Neuronal stem cell (in vitro differentiated cells): ENCODE results near the gene PHACTR3.
"Not testable (repeated sequence)": the region's sequence is repeated elsewhere in the genome, so short reads cannot be mapped to it uniquely, and the experiment has no call there.

Experiments used
- DNase-seq: peaks from one replicate; pipeline ENCODE4 v3.0.0-alpha.2; 2013; ENCODE audit warnings: low spot score
- H2AFZ ChIP-seq: one replicate; pipeline ENCODE4 v1.6.1; 2013; ENCODE audit warnings: mild to moderate bottlenecking, low read length, inconsistent platforms
- H2AK5ac ChIP-seq: 2 replicates; pipeline ENCODE4 v1.6.1; 2013; ENCODE audit warnings: low read depth, mild to moderate bottlenecking, inconsistent platforms, low read length, moderate library complexity, mixed read lengths
- H2BK120ac ChIP-seq: 2 replicates; pipeline ENCODE4 v1.6.1; 2013; ENCODE audit warnings: low read depth, mild to moderate bottlenecking, inconsistent platforms, low read length, moderate library complexity, mixed read lengths
- H2BK12ac ChIP-seq: one replicate; pipeline ENCODE4 v1.6.1; 2013; ENCODE audit warnings: low read length, inconsistent platforms
- H2BK15ac ChIP-seq: 2 replicates; pipeline ENCODE4 v1.6.1; 2013; ENCODE audit warnings: mild to moderate bottlenecking, low read length, inconsistent platforms, mixed read lengths
- H2BK5ac ChIP-seq: one replicate; pipeline ENCODE4 v1.6.1; 2013; ENCODE audit warnings: inconsistent platforms, mild to moderate bottlenecking, low read length, moderate library complexity
- H3K14ac ChIP-seq: one replicate; pipeline ENCODE4 v1.6.1; 2013; ENCODE audit warnings: low read length, inconsistent platforms
- H3K18ac ChIP-seq: 2 replicates; pipeline ENCODE4 v1.6.1; 2013; ENCODE audit warnings: low read length, inconsistent platforms
- H3K23ac ChIP-seq: 2 replicates; pipeline ENCODE4 v1.6.1; 2013; ENCODE audit warnings: low read depth, mild to moderate bottlenecking, mixed read lengths, low read length, inconsistent platforms; ENCODE audit not compliant: poor library complexity
- H3K27ac ChIP-seq: replicated peaks from 3 replicates; pipeline ENCODE4 v1.5.1; 2013; ENCODE audit warnings: low read length, inconsistent platforms
- H3K27me3 ChIP-seq, 3 experiments: 2 replicates each; pipeline ENCODE4 v1.6.1; 2013; ENCODE audit warnings: low read length in 3 of 3, mild to moderate bottlenecking in 2 of 3, inconsistent platforms in 1 of 3, low read depth in 1 of 3, mixed read lengths in 1 of 3, moderate library complexity in 1 of 3; ENCODE audit not compliant: control insufficient read depth in 3 of 3, insufficient read depth in 3 of 3
- H3K36me3 ChIP-seq, 2 donors: replicated peaks in 1 of 2; 2 replicates each; pipeline ENCODE4 v1.6.1; 2013; ENCODE audit warnings: low read length in 2 of 2; ENCODE audit not compliant: control insufficient read depth in 2 of 2, insufficient read depth in 2 of 2
- H3K4ac ChIP-seq: 2 replicates; pipeline ENCODE4 v1.6.1; 2013; ENCODE audit warnings: inconsistent platforms, mild to moderate bottlenecking, low read length, moderate library complexity
- H3K4me1 ChIP-seq, 2 donors: 1 replicate in 1 of 2; 2 replicates in 1 of 2; pipeline ENCODE4 v1.6.1; 2013; ENCODE audit warnings: low read length in 2 of 2, low read depth in 1 of 2; ENCODE audit not compliant: control insufficient read depth in 2 of 2, insufficient read depth in 1 of 2
- H3K4me2 ChIP-seq: one replicate; pipeline ENCODE4 v1.6.1; 2013; ENCODE audit warnings: mild to moderate bottlenecking, low read length, inconsistent platforms; ENCODE audit not compliant: insufficient read depth, poor library complexity, severe bottlenecking
- H3K4me3 ChIP-seq, 2 donors: 2 replicates each; pipeline ENCODE4 v1.5.1; 2013; ENCODE audit warnings: low read length in 2 of 2, mild to moderate bottlenecking in 2 of 2, inconsistent platforms in 1 of 2, moderate library complexity in 1 of 2
- H3K79me1 ChIP-seq: one replicate; pipeline ENCODE4 v1.6.1; 2013; ENCODE audit warnings: low read depth, mild to moderate bottlenecking, inconsistent platforms, low read length, moderate library complexity
- H3K9ac ChIP-seq: one replicate; pipeline ENCODE4 v1.6.1; 2013; ENCODE audit warnings: mild to moderate bottlenecking, low read depth, low read length, inconsistent platforms; ENCODE audit not compliant: poor library complexity
- H3K9me3 ChIP-seq, 2 donors: replicated peaks in 1 of 2; 2 replicates each; pipeline versions ENCODE3 to v1.6.1; 2013; ENCODE audit warnings: low read length in 2 of 2, mild to moderate bottlenecking in 2 of 2, inconsistent platforms in 1 of 2, low read depth in 1 of 2, mixed read lengths in 1 of 2, moderate library complexity in 1 of 2; ENCODE audit not compliant: control insufficient read depth in 2 of 2, insufficient read depth in 1 of 2
- H4K8ac ChIP-seq: one replicate; pipeline ENCODE4 v1.6.1; 2013; ENCODE audit warnings: low read depth, mild to moderate bottlenecking, inconsistent platforms, low read length, moderate library complexity
- H4K91ac ChIP-seq: one replicate; pipeline ENCODE4 v1.6.1; 2013; ENCODE audit warnings: low read length, low read depth, mild to moderate bottlenecking, inconsistent platforms; ENCODE audit not compliant: poor library complexity
- WGBS, 2 donors: extraction: QIAGEN DNeasy Blood & Tissue Kit; methylation state at CpG; one replicate each; pipeline ENCODE4 v1.1.7; 2013; ENCODE audit warnings: missing lambda C conversion rate in 2 of 2, mixed read lengths in 1 of 2; ENCODE audit not compliant: insufficient read length in 2 of 2, insufficient replicate concordance in 1 of 2; ENCODE audit errors: extremely low coverage in 2 of 2; 5-methylcytosine and 5-hydroxymethylcytosine counted together

The PHACTR3 gene

GRCh38 chr20:59616306-59616705 is 12.0 kb downstream of the PHACTR3 start:
- H2AK5ac ChIP-seq = no peak overlapping the region
- H2AFZ ChIP-seq = no peak overlapping the region
- H3K79me1 ChIP-seq = no peaks in the 10 kb centered on the region
- H3K14ac ChIP-seq = no peak overlapping the region
- H3K4me2 ChIP-seq = no peak overlapping the region
- WGBS, 2 donors = no CpG with 5 or more reads among the region's 5 CpGs
- H4K91ac ChIP-seq = no peak overlapping the region
- no peak overlapping the region for H3K9ac ChIP-seq
- H3K27me3 ChIP-seq = peaks cover 0 to 7% (median 4%) of the 10 kb centered on the region in 3 experiments
- no peak overlapping the region for H3K18ac ChIP-seq
- H4K8ac ChIP-seq = no peak overlapping the region
- H2BK5ac ChIP-seq = no peak overlapping the region
- peaks cover 0 to 1% of the 10 kb centered on the region in 2 donors for H3K36me3 ChIP-seq
- no peaks in the 10 kb centered on the region for H3K4me1 ChIP-seq
- H2BK15ac ChIP-seq = no peak overlapping the region
- DNase-seq = no peak
- no peak overlapping the region for H2BK120ac ChIP-seq
- no peak overlapping the region for H3K27ac ChIP-seq
- peaks cover 0 to 2% of the 10 kb centered on the region in 2 donors for H3K9me3 ChIP-seq
- no peak overlapping the region for H3K23ac ChIP-seq
- no peak overlapping the region for H3K4ac ChIP-seq
- H3K4me3 ChIP-seq = no peak overlapping the region
- no peak overlapping the region for H2BK12ac ChIP-seq

GRCh38 chr20:59617221-59617620 is 12.9 kb downstream of the PHACTR3 start:
- Histone ChIP-seq H3K18ac (no peak overlapping the region), H3K36me3 (peaks cover 0 to 1% of the 10 kb centered on the region in 2 donors), H3K4me2 (no peak overlapping the region), H4K91ac (no peak overlapping the region), H3K79me1 (no peaks in the 10 kb centered on the region), H3K14ac (no peak overlapping the region), H3K4me3 (no peak overlapping the region), H2AFZ (no peak overlapping the region), H3K4ac (no peak overlapping the region), H3K27ac (no peak overlapping the region), H2BK15ac (no peak overlapping the region), H3K9me3 (peaks cover 0 to 4% of the 10 kb centered on the region in 2 donors), H3K4me1 (no peaks in the 10 kb centered on the region), H2BK12ac (no peak overlapping the region), H2AK5ac (no peak overlapping the region), H2BK5ac (no peak overlapping the region), H3K9ac (no peak overlapping the region), H4K8ac (no peak overlapping the region), H3K27me3 (peaks cover 0 to 9% (median 6%) of the 10 kb centered on the region in 3 experiments), H3K23ac (no peak overlapping the region), H2BK120ac (no peak overlapping the region)
- WGBS, 2 donors = no CpG with 5 or more reads among the region's 2 CpGs
- no peak for DNase-seq

GRCh38 chr20:59618131-59618530 is 13.8 kb downstream of the PHACTR3 start:
- Histone ChIP-seq H3K4me2 (no peak overlapping the region), H2BK120ac (peak overlapping the region; percentile 69), H3K9me3 (peaks cover 0 to 6% of the 10 kb centered on the region in 2 donors), H3K36me3 (peaks cover 0 to under 1% of the 10 kb centered on the region in 2 donors), H3K4me1 (no peaks in the 10 kb centered on the region), H3K79me1 (no peaks in the 10 kb centered on the region), H4K91ac (no peak overlapping the region), H3K14ac (peak overlapping the region; percentile 72), H2BK12ac (no peak overlapping the region), H2AK5ac (no peak overlapping the region), H3K9ac (no peak overlapping the region), H3K18ac (no peak overlapping the region), H2BK15ac (no peak overlapping the region), H2BK5ac (no peak overlapping the region), H3K23ac (no peak overlapping the region), H3K27ac (no peak overlapping the region), H3K4me3 (peak overlapping the region in 1 of 2 donors; percentile 17), H4K8ac (no peak overlapping the region), H2AFZ (no peak overlapping the region), H3K27me3 (peaks cover 0 to 9% (median 6%) of the 10 kb centered on the region in 3 experiments), H3K4ac (no peak overlapping the region)
- no CpG with 5 or more reads among the region's 8 CpGs for WGBS, 2 donors
- no peak for DNase-seq

GRCh38 chr20:59618585-59618984 is 14.2 kb downstream of the PHACTR3 start:
- H3K18ac ChIP-seq, H3K36me3 ChIP-seq, H3K27ac ChIP-seq, H3K9ac ChIP-seq, H2BK5ac ChIP-seq, H4K8ac ChIP-seq, H3K4me1 ChIP-seq, H3K4me2 ChIP-seq, H4K91ac ChIP-seq, H2BK15ac ChIP-seq, H3K27me3 ChIP-seq, DNase-seq, H2BK12ac ChIP-seq, H3K23ac ChIP-seq, H3K4ac ChIP-seq, H2AFZ ChIP-seq, H2AK5ac ChIP-seq, H3K79me1 ChIP-seq, H3K4me3 ChIP-seq, H3K9me3 ChIP-seq, H2BK120ac ChIP-seq, H3K14ac ChIP-seq: not testable (repeated sequence)
- WGBS, 2 donors = no CpG with 5 or more reads among the region's 6 CpGs
